Neural progenitor cell (in vitro differentiated cells): ENCODE measurements around the gene SNX15. TPM values are rescaled to one million over a fixed set of nuclear protein-coding genes. Genes with fewer than 3 reads are reported as not detected.

Experiments
- DNase-seq: peaks from one replicate; pipeline ENCODE4 v3.0.0-alpha.2; 2016; ENCODE audit warnings: low spot score
- H2AFZ ChIP-seq: fragments of 200-600 bp; sonication (generic); replicated peaks from 2 replicates; pipeline ENCODE4 v1.6.1; 2016; ENCODE audit warnings: antibody characterized with exemption
- H3F3A ChIP-seq: fragments of 200-600 bp; sonication (generic); 2 replicates; pipeline ENCODE4 v1.6.1; 2016; ENCODE audit warnings: antibody characterized with exemption, low read depth
- H3K27ac ChIP-seq: fragments of 200-600 bp; sonication (generic); 2 replicates; pipeline ENCODE4 v1.5.1; 2016; ENCODE audit warnings: mild to moderate bottlenecking
- H3K27me3 ChIP-seq: fragments of 200-600 bp; sonication (generic); 2 replicates; pipeline ENCODE4 v1.6.1; 2016; ENCODE audit warnings: mild to moderate bottlenecking, moderate library complexity
- H3K36me3 ChIP-seq: fragments of 200-600 bp; sonication (generic); 2 replicates; pipeline ENCODE4 v1.5.1; 2016
- H3K4me1 ChIP-seq: fragments of 200-600 bp; sonication (generic); 2 replicates; pipeline ENCODE4 v1.6.1; 2016; ENCODE audit warnings: mixed run types
- H3K4me2 ChIP-seq: fragments of 200-600 bp; sonication (generic); 2 replicates; pipeline ENCODE4 v1.6.1; 2016
- H3K4me3 ChIP-seq: fragments of 200-600 bp; sonication (generic); 2 replicates; pipeline ENCODE4 v1.5.1; 2016
- H3K79me2 ChIP-seq: fragments of 200-600 bp; sonication (generic); 2 replicates; pipeline ENCODE4 v1.6.1; 2016; ENCODE audit warnings: low read depth
- H3K9ac ChIP-seq: fragments of 200-600 bp; sonication (generic); 2 replicates; pipeline ENCODE4 v1.6.1; 2016
- H3K9me3 ChIP-seq: fragments of 200-600 bp; sonication (generic); 2 replicates; pipeline ENCODE4 v1.5.1; 2016; ENCODE audit warnings: low read depth
- H4K20me1 ChIP-seq: fragments of 200-600 bp; sonication (generic); 2 replicates; pipeline ENCODE4 v1.6.1; 2016; ENCODE audit warnings: low read depth
- H3K27ac Mint-ChIP-seq: 3 replicates; pipeline ENCODE4 v1.8.0; 2021; ENCODE audit warnings: mixed read lengths
- H3K27me3 Mint-ChIP-seq: 2 replicates; pipeline ENCODE4 v1.8.0; 2022; ENCODE audit warnings: low read depth, mild to moderate bottlenecking, inconsistent platforms, moderate library complexity, mixed read lengths; ENCODE audit not compliant: insufficient read depth
- H3K36me3 Mint-ChIP-seq: 3 replicates; pipeline ENCODE4 v1.8.0; 2021; ENCODE audit warnings: mixed read lengths
- H3K4me1 Mint-ChIP-seq: 3 replicates; pipeline ENCODE4 v1.8.0; 2021; ENCODE audit warnings: mixed read lengths
- H3K4me3 Mint-ChIP-seq: 3 replicates; pipeline ENCODE4 v1.8.0; 2021; ENCODE audit warnings: mild to moderate bottlenecking, moderate library complexity, mixed read lengths
- H3K9me3 Mint-ChIP-seq: 3 replicates; pipeline ENCODE4 v1.8.0; 2020; ENCODE audit warnings: mixed read lengths
- EZH2 ChIP-seq: fragments of 200-600 bp; sonication (generic); IDR thresholded peaks from 2 replicates; pipeline ENCODE4 v1.6.1; 2017; ENCODE audit warnings: antibody characterized with exemption, mild to moderate bottlenecking, moderate library complexity
- EZH2phosphoT487 ChIP-seq: fragments of 200-600 bp; sonication (generic); IDR thresholded peaks from 2 replicates; pipeline ENCODE4 v1.6.1; 2017; ENCODE audit warnings: antibody characterized with exemption
- total RNA-seq: library from RNA; depleted of rRNA; stranded (reverse); fragments of >200 nt; gene quantifications from 2 replicates; pipeline ENCODE4 v1.2.3, GENCODE V29; 2015; ENCODE audit warnings: low replicate concordance
- TF ChIP-seq, protein P1 (sequence below): fragments of 200-600 bp; sonication (generic); IDR thresholded peaks from 2 replicates; pipeline ENCODE4 v1.5.1; 2017; ENCODE audit warnings: antibody characterized with exemption, mild to moderate bottlenecking

The SNX15 gene
- total RNA-seq, 1 donor from 2014 or later = 10.7 TPM

- Mint-ChIP-seq H3K27ac (no peak overlapping the region), H3K9me3 (no peaks in the 10 kb centered on the region), H3K27me3 (peaks cover 2% of the 10 kb centered on the region), H3K4me1 (peaks cover 12% of the 10 kb centered on the region), H3K36me3 (peaks cover 24% of the 10 kb centered on the region), H3K4me3 (no peak overlapping the region)
- Histone ChIP-seq H3K36me3 (no peaks in the 10 kb centered on the region), H3K4me1 (no peaks in the 10 kb centered on the region), H3K9me3 (no peaks in the 10 kb centered on the region), H3K4me3 (no peak overlapping the region), H3K9ac (no peak overlapping the region), H2AFZ (no peak overlapping the region), H4K20me1 (no peaks in the 10 kb centered on the region), H3K79me2 (peaks cover 22% of the 10 kb centered on the region), H3F3A (peaks cover 22% of the 10 kb centered on the region), H3K4me2 (no peak overlapping the region), H3K27ac (no peak overlapping the region), H3K27me3 (no peaks in the 10 kb centered on the region)
- TF ChIP-seq EZH2 (no peak), EZH2phosphoT487 (no peak)
- TF ChIP-seq, protein P1, sequence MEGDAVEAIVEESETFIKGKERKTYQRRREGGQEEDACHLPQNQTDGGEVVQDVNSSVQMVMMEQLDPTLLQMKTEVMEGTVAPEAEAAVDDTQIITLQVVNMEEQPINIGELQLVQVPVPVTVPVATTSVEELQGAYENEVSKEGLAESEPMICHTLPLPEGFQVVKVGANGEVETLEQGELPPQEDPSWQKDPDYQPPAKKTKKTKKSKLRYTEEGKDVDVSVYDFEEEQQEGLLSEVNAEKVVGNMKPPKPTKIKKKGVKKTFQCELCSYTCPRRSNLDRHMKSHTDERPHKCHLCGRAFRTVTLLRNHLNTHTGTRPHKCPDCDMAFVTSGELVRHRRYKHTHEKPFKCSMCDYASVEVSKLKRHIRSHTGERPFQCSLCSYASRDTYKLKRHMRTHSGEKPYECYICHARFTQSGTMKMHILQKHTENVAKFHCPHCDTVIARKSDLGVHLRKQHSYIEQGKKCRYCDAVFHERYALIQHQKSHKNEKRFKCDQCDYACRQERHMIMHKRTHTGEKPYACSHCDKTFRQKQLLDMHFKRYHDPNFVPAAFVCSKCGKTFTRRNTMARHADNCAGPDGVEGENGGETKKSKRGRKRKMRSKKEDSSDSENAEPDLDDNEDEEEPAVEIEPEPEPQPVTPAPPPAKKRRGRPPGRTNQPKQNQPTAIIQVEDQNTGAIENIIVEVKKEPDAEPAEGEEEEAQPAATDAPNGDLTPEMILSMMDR = no peak
- no peak for DNase-seq
Observed at GRCh38 chr11:65017937-65018336, 9.3 kb upstream of the SNX15 start.

DNA sequence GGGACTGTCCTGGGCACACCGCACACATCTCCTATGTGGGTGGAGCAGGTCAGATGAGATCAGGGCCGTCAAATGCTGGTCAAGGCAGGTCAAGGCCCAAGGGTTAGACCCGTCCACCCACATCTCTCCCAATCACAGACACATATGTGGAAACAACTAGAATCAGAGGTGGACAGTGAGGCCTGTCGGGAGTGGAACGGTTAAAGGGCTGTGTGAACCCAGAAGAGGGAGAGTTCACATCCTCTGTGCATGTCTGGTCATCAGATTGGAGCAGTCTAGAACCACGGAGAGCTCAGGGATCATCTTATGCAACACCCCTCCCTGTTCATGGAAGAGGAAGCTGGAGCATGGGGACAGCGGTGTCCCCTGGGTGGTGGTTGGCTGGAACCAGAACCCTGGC is 7.4 kb upstream of the SNX15 start:
- H3K9ac ChIP-seq = no peak overlapping the region
- H3K27ac Mint-ChIP-seq = no peak overlapping the region
- DNase-seq = no peak
- H3K9me3 Mint-ChIP-seq = no peaks in the 10 kb centered on the region
- no peak overlapping the region for H3K4me3 Mint-ChIP-seq
- H2AFZ ChIP-seq = no peak overlapping the region
- H3F3A ChIP-seq = peaks cover 3% of the 10 kb centered on the region
- H3K27me3 ChIP-seq = no peaks in the 10 kb centered on the region
- no peak overlapping the region for H3K4me2 ChIP-seq
- no peaks in the 10 kb centered on the region for H3K36me3 ChIP-seq
- H3K27me3 Mint-ChIP-seq = peaks cover 2% of the 10 kb centered on the region
- H3K4me3 ChIP-seq = no peak overlapping the region
- TF ChIP-seq, protein P1 = no peak
- TF ChIP-seq EZH2phosphoT487 = no peak
- no peak for TF ChIP-seq EZH2
- H3K36me3 Mint-ChIP-seq = peaks cover 24% of the 10 kb centered on the region
- H3K27ac ChIP-seq = no peak overlapping the region
- no peaks in the 10 kb centered on the region for H4K20me1 ChIP-seq
- H3K9me3 ChIP-seq = no peaks in the 10 kb centered on the region
- no peaks in the 10 kb centered on the region for H3K4me1 ChIP-seq
- peaks cover 5% of the 10 kb centered on the region for H3K4me1 Mint-ChIP-seq
- H3K79me2 ChIP-seq = peaks cover 18% of the 10 kb centered on the region

- no peak overlapping the region for H3K4me3 ChIP-seq
- H3K4me3 Mint-ChIP-seq = no peak overlapping the region
- no peaks in the 10 kb centered on the region for H3K4me1 Mint-ChIP-seq
- H3K9me3 Mint-ChIP-seq = no peaks in the 10 kb centered on the region
- H3K4me2 ChIP-seq = no peak overlapping the region
- DNase-seq = no peak
- no peaks in the 10 kb centered on the region for H3K9me3 ChIP-seq
- H3K27ac Mint-ChIP-seq = no peak overlapping the region
- TF ChIP-seq EZH2phosphoT487 = no peak
- no peak for TF ChIP-seq EZH2
- TF ChIP-seq, protein P1 = no peak
- no peaks in the 10 kb centered on the region for H3F3A ChIP-seq
- H3K27me3 ChIP-seq = no peaks in the 10 kb centered on the region
- H3K4me1 ChIP-seq = no peaks in the 10 kb centered on the region
- peaks cover 2% of the 10 kb centered on the region for H3K27me3 Mint-ChIP-seq
- no peak overlapping the region for H3K27ac ChIP-seq
- H3K36me3 ChIP-seq = no peaks in the 10 kb centered on the region
- H3K9ac ChIP-seq = no peak overlapping the region
- H4K20me1 ChIP-seq = no peaks in the 10 kb centered on the region
- H2AFZ ChIP-seq = no peak overlapping the region
- H3K79me2 ChIP-seq = peaks cover 6% of the 10 kb centered on the region
- H3K36me3 Mint-ChIP-seq = peaks cover 22% of the 10 kb centered on the region
Observed at GRCh38 chr11:65021003-65021402, 6.2 kb upstream of the SNX15 start.
